GM18868 (cell line): Measurements from ENCODE around the gene F7.
"Not testable (repeated sequence)": the region's sequence is repeated elsewhere in the genome, so short reads cannot be mapped to it uniquely, and the experiment has no call there.

Experiments
- ATAC-seq: cut with Tn5 transposase; IDR thresholded peaks from one replicate; pipeline ENCODE4 v1.9.1; 2021; ENCODE audit warnings: mild to moderate bottlenecking, moderate library complexity; ENCODE audit not compliant: unreplicated experiment

F7 gene

GRCh38 chr13:113105032-113105920 lies at the start of gene F7:
TSS of gene F7 (plus strand) at chr13:113105791. CDS start at chr13:113105842, 51 bp downstream.
- ATAC-seq = no peak

DNA sequence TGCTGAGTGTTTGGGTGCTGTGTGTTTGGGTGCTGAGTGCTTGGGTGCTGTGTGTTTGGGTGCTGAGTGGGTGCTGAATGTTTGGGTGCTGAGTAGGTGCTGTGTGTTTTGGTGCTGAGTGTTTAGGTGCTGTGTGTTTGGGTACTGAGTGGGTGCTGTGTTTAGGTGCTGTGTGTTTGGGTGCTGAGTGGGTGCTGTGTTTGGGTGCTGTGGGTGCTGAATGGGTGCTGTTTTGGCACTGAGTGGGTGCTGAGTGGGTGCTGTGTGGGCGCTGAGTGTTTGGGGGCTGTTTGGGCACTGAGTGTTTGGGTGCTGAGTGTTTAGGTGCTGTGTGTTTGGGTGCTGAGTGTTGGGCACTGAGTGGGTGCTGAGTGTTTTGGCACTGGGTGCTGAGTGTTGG lies 48.5 kb upstream of the F7 start:
- ATAC-seq = no peak

GRCh38 chr13:113057559-113057958 lies 48.0 kb upstream of the F7 start:
- not testable (repeated sequence) for ATAC-seq

GRCh38 chr13:113058129-113058987 lies 47.2 kb upstream of the F7 start:
- no peak for ATAC-seq

DNA sequence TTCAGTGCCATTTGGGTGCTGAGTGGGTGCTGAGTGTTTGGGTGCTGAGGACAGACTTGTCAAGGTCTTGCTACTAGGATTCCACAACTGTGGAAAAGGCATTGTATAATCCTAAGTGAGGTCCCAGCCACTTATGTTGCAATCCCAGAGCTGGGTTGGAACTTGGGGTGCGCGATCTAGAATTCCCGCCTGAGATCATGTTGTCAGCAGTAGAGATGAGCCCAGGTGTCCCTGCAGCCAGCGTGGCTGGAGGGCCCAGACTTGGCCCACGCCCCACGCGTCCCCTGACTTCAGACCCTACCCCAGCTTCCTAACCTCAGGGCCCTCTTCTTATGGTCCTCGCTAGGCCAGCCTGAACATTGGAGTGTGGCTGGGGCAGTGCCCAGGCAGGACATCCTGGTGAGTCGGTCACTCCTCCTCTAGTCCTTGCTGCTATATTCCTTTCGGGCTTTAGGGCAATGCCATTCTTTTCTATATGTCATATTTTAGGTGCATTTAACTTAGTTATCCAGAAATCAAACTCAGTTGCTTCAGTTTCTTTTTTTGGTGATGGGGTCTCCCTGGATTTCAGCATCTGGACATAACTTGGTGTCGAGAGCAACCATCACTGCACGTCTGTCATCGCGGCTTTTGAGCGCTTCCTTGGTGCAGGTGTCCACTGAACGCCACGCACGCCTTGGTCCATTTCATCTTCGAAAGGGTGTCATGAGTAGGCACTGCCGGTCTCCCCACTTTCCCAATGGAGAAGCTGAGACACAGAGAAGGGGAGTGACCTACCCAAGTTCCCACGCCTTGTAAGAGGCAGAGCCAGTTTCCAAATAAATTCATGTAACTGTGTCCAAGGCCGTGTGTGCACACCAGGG lies 46.4 kb upstream of the F7 start:
- ATAC-seq = no peak

DNA sequence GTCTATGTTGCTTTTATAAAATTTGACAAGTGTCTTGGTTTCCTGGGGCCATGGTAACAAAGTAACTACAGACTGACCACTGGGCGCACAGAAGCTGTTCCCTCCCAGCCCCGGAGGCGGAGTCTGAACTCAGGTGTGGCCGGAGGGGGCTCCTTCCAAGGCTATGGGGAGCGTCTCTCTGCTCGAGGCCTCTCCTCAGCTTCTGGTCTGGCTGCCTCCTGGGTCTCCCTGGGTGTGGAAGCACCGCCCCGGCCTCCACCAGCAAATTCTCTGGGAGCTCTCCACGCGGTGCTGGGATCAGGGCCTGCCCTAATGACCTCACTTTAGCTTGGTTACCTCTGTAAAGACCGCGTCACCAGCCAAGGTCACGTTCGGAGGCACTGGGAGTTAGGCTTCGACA lies 45.7 kb upstream of the F7 start:
- no peak for ATAC-seq

GRCh38 chr13:113060557-113061270 lies 44.9 kb upstream of the F7 start:
- ATAC-seq = no peak

DNA sequence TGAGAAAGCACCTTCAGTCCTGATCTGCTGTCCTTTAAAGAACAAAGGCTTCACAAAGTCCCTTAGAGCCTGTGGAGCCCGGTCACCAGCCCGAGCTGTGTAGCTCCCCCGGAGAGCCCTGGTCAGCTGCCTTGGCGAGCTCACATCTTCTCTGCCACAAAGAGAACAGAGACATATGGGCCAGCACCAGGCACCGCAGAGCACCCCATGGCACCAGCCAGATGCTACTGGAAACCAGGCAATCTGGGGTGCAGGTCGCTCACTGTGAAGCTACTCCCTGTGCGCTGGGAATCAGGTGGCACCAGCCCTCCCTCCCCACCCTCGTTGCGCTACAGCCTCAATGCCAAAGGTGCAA lies 44.3 kb upstream of the F7 start:
- no peak for ATAC-seq

- ATAC-seq = no peak
These were observed 43.7 kb upstream of the F7 start for GRCh38 chr13:113061796-113062425.

DNA sequence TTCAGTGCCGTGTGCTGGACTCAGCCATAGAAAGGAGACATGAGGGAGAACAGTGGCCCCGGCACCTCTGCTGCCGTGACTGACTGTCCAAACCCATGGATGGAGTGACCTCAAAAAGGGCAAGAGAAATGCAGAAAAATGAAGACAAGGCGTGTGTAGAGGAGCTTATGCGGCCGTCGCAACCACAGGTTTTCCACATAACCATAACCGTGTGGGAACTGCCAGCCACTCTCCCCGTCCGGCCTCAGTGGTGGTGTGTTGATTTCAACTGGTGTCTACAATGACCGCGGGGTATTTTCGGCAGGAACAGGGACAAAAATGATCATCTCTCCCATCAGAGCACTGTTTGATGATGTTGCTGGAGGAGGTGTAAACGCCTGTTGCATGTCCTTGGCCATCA lies 42.9 kb upstream of the F7 start:
- no peak for ATAC-seq

DNA sequence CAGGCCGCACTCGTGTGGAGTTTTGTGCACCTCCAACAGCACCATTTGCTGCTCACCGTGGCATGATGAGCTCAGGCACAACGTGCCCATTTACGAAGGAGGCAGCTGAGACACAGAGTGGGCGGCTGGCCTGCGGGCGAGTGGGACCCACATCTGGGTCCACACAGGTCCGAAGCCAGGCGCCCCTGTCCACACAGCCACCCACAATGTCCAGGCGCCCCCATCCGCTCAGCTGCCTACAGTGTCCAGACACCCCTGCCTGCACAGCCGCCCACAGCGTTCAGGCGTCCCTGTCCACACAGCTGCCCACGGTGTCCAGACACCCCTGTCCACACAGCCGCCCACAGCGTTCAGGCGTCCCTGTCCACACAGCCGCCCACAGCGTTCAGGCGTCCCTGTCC lies 42.5 kb upstream of the F7 start:
- no peak for ATAC-seq

GRCh38 chr13:113064000-113064533 lies 41.5 kb upstream of the F7 start:
- ATAC-seq = no peak

- ATAC-seq = no peak
These were observed 40.8 kb upstream of the F7 start for GRCh38 chr13:113064534-113065405.

DNA sequence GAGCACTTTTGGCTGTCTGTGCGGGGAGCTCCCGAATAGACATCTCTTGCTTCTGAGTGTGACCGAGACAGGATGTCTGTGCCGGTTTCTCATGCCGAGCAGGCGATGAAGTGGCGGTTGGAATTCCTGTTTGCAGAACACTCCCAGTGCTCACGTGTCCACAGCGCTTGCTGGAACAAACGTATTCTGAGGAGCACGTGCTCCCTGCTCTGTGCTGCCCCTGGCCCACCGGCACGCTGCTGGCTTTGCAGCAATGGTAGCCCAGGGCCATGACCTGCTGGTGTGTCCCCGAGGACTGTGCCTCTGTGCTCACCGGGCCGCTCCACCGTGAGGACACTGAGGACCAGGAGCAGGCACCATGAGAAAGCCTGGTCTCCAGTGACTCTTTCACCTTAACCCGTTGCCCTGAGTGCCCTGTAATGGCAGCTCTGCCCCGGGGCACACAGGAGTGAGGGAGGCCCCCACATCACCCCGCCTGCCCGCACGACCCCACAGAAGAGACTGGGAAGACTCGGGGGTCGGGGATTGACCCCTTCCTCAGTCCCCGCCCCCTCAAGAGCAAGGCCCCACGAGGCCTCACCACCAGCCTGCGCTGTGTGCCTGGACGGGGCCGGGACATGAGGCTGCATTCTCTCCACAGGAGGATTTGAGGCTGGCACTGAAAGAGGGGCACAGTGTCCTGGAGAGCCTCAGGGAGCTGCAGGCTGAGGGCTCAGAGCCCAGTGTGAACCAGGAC lies 40.0 kb upstream of the F7 start:
- no peak for ATAC-seq

GRCh38 chr13:113066142-113066455 lies 39.5 kb upstream of the F7 start:
- no peak for ATAC-seq

GRCh38 chr13:113066746-113067145 lies 38.8 kb upstream of the F7 start:
- ATAC-seq = no peak

GRCh38 chr13:113069861-113070805 lies 35.5 kb upstream of the F7 start:
- no peak for ATAC-seq
